Measurements from ENCODE around the gene APLP2. TPM values are rescaled to one million over a fixed set of nuclear protein-coding genes. Genes with fewer than 3 reads are reported as not detected.

Gene APLP2
- total RNA-seq, 2 donors from 2014 or later = 493 to 557 TPM

DNA sequence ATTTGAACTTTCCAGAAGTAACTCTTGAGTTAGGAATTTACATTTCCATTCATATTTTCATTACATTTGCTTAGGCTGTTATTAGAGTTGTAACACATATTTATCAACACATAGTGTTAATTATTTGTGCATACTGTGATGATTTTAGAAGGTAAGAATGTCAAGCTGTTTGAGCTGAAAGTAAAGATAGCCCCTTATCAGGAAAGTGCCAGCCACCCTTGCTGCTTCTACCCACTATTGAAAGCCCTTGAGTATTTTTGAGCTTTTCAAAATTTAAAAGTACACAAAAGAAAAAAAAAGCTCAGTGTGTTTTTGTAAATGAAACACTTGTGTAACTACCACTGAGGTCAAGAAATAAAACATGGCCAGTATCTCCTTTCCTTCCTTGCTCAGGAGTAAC, 8.0 kb downstream of the APLP2 start:
- H3K27me3 ChIP-seq (replicated peaks; ENCODE audit: insufficient read depth) = no peaks in the 10 kb centered on the region
- peaks cover 3 to 15% of the 10 kb centered on the region in 2 donors for H3K4me1 ChIP-seq (ENCODE audit: control insufficient read depth in 1 of 2, low read depth in 2 of 2)
- no peak for DNase-seq (ENCODE audit: low spot score)
- no peaks in the 10 kb centered on the region for H3K9me3 ChIP-seq
- TF ChIP-seq, protein P1, sequence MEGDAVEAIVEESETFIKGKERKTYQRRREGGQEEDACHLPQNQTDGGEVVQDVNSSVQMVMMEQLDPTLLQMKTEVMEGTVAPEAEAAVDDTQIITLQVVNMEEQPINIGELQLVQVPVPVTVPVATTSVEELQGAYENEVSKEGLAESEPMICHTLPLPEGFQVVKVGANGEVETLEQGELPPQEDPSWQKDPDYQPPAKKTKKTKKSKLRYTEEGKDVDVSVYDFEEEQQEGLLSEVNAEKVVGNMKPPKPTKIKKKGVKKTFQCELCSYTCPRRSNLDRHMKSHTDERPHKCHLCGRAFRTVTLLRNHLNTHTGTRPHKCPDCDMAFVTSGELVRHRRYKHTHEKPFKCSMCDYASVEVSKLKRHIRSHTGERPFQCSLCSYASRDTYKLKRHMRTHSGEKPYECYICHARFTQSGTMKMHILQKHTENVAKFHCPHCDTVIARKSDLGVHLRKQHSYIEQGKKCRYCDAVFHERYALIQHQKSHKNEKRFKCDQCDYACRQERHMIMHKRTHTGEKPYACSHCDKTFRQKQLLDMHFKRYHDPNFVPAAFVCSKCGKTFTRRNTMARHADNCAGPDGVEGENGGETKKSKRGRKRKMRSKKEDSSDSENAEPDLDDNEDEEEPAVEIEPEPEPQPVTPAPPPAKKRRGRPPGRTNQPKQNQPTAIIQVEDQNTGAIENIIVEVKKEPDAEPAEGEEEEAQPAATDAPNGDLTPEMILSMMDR (IDR thresholded peaks at IDR 0.05) = no peak
- H3K36me3 ChIP-seq = no peaks in the 10 kb centered on the region
- ATAC-seq (ENCODE audit: insufficient number of reproducible peaks, low FRiP score, low read depth) = no peak
- no peak overlapping the region for H3K27ac ChIP-seq
- H3K4me3 ChIP-seq = no peak overlapping the region

DNA sequence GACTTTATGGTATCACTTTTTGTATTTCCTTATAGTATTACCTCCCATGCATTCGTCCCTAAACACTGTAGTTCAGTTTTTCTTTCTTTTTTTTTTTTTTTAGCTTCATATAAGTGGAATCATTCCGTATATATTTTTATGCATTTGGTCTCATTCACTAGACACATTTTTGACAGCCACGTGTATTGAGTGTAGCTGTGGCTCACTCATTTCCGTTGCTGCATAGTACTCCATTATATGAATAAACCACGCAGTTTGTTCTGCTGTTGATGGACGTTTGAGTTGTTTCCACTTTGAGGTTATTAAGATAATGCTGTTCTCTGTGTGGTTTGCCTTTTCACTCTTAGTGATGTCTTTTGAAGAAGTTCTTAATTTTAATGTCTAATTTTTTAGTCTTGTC, 8.4 kb downstream of the APLP2 start:
- no peak overlapping the region for H3K4me3 ChIP-seq
- H3K4me1 ChIP-seq (ENCODE audit: control insufficient read depth in 1 of 2, low read depth in 2 of 2) = peaks cover 3 to 14% of the 10 kb centered on the region in 2 donors
- no peaks in the 10 kb centered on the region for H3K36me3 ChIP-seq
- DNase-seq (ENCODE audit: low spot score) (no peak), ATAC-seq (ENCODE audit: insufficient number of reproducible peaks, low FRiP score, low read depth) (no peak)
- H3K27me3 ChIP-seq (replicated peaks; ENCODE audit: insufficient read depth) = no peaks in the 10 kb centered on the region
- H3K27ac ChIP-seq = no peak overlapping the region
- no peaks in the 10 kb centered on the region for H3K9me3 ChIP-seq
- TF ChIP-seq, protein P1 (IDR thresholded peaks at IDR 0.05) = no peak

DNA sequence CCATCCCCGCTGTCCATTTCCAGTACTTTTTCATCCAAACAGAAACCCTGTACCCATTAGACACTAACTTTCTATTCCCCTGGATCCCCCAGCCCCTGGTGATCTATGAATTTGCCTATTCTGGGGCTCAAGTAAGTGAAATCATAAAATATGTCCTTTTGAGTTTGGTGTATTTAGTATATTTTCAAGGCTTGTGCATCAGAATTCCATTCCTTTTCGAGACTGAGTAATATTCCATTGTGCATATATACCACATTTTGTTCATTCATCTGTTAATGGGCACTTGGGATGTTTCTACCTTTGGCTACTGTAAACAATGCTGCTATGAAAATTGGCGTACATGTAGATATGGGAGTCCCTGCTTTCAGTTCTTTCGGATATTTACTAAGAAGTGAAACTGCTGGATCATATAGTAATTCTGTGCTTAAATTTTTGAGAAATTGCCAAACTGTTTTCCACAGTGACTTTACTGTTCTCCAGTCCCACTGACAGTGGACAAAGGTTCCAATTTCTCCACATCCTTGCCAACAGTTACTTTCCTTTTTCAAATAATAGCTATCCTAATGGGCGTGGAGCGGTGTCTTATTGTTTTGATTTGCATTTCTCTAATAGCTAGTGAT, 16.1 kb downstream of the APLP2 start:
- ATAC-seq (ENCODE audit: insufficient number of reproducible peaks, low FRiP score, low read depth) (no peak), DNase-seq (ENCODE audit: low spot score) (no peak)
- Histone ChIP-seq H3K27ac (no peak overlapping the region), H3K36me3 (no peaks in the 10 kb centered on the region), H3K9me3 (no peaks in the 10 kb centered on the region), H3K27me3 (replicated peaks; ENCODE audit: insufficient read depth) (no peaks in the 10 kb centered on the region), H3K4me1 (ENCODE audit: control insufficient read depth in 1 of 2, low read depth in 2 of 2) (peaks cover 14 to 23% of the 10 kb centered on the region in 2 donors), H3K4me3 (no peak overlapping the region)
- TF ChIP-seq, protein P1 (IDR thresholded peaks at IDR 0.05) = no peak

DNA sequence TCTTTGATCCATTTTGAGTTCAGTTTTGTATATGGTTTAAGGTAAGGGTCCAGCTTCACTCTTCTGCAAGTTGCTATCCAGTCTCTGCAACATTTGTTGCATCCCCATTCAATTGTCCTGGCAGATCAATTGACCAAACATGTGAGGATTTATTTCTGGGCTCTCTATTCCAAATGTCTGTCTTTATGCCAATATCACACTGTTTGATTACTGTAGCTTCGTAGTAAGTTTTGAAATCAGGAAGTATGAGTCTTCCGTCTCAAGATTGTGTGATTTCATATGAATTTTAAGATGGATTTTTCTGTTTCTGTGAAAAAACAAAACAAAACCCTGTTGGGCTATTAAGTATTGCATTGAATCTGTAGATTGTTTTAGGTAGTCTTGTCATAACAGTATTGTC, 17.0 kb downstream of the APLP2 start:
- H3K27ac ChIP-seq = no peak overlapping the region
- H3K36me3 ChIP-seq = no peaks in the 10 kb centered on the region
- no peaks in the 10 kb centered on the region for H3K27me3 ChIP-seq (replicated peaks; ENCODE audit: insufficient read depth)
- ATAC-seq (ENCODE audit: insufficient number of reproducible peaks, low FRiP score, low read depth) (no peak), DNase-seq (ENCODE audit: low spot score) (no peak)
- TF ChIP-seq, protein P1 (IDR thresholded peaks at IDR 0.05) = no peak
- H3K4me3 ChIP-seq = no peak overlapping the region
- peaks cover 14 to 23% of the 10 kb centered on the region in 2 donors for H3K4me1 ChIP-seq (ENCODE audit: control insufficient read depth in 1 of 2, low read depth in 2 of 2)
- H3K9me3 ChIP-seq = no peaks in the 10 kb centered on the region

DNA sequence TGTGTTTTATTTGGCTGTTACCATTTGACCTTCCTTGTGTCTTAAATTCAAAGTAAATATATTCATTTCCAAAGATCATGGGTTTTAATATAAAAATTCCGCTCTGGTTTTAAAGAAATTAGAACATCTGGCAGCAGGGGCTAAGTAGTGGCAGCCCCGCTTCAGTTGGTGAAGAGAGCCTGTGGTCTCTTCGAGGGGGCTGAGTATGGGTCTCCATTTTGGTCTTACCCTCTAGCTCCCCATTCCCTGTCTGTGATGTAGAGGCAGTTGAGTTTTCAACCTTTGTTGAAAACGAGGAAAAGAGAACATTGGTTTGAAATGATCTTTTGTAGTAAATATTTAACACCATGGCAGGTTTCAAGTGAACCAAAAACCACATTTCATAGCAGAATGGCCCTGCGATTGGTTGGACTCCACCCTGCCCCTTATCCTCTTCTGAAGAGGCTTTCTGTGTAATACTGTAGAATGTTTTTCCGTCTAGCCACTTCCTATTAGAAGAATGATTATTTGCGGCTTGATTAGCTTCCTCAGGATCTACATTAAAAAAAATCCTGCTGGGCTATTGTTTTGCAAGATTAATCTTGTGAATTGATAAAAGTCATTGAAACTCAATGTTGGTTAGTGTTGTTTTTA, 17.7 kb downstream of the APLP2 start:
- ATAC-seq (ENCODE audit: insufficient number of reproducible peaks, low FRiP score, low read depth) (no peak), DNase-seq (ENCODE audit: low spot score) (no peak)
- H3K36me3 ChIP-seq = no peaks in the 10 kb centered on the region
- H3K9me3 ChIP-seq = no peaks in the 10 kb centered on the region
- no peak overlapping the region for H3K4me3 ChIP-seq
- no peak overlapping the region for H3K27ac ChIP-seq
- H3K4me1 ChIP-seq (ENCODE audit: control insufficient read depth in 1 of 2, low read depth in 2 of 2) = peaks cover 14 to 23% of the 10 kb centered on the region in 2 donors
- TF ChIP-seq, protein P1 (IDR thresholded peaks at IDR 0.05) = no peak
- no peaks in the 10 kb centered on the region for H3K27me3 ChIP-seq (replicated peaks; ENCODE audit: insufficient read depth)

Measured in thoracic aorta (tissue), 2 donors.